GM23338 (cell line): ENCODE results near the gene SLC25A3. TPM values are rescaled to one million over a fixed set of nuclear protein-coding genes. Genes with fewer than 3 reads are reported as not detected.

Experiments
- ATAC-seq: fragments of 200-7000 bp; cut with Tn5 transposase; 3 replicates; pipeline ENCODE4 v1.9.1; 2020
- DNase-seq: peaks from one replicate; pipeline ENCODE4 v3.0.0-alpha.2; 2015; ENCODE audit warnings: low spot score
- H2AFZ ChIP-seq: fragments of 200-600 bp; sonication (generic); 2 replicates; pipeline ENCODE4 v1.8.0; 2016; ENCODE audit warnings: antibody characterized with exemption, mild to moderate bottlenecking, moderate library complexity
- H3F3A ChIP-seq: fragments of 200-600 bp; sonication (generic); replicated peaks from 2 replicates; pipeline ENCODE4 v1.8.0; 2017; ENCODE audit warnings: antibody characterized with exemption, mixed run types, low read depth
- H3K27ac ChIP-seq: fragments of 200-600 bp; sonication (generic); 2 replicates; pipeline ENCODE4 v1.6.1; 2016; ENCODE audit warnings: low read depth
- H3K27me3 ChIP-seq: fragments of 200-600 bp; sonication (generic); 2 replicates; pipeline ENCODE4 v1.8.0; 2016; ENCODE audit warnings: mild to moderate bottlenecking, mixed run types, moderate library complexity; ENCODE audit not compliant: insufficient read depth
- H3K36me3 ChIP-seq: fragments of 200-600 bp; sonication (generic); 2 replicates; pipeline ENCODE4 v1.8.0; 2016; ENCODE audit warnings: mild to moderate bottlenecking; ENCODE audit not compliant: insufficient read depth
- H3K4me1 ChIP-seq: fragments of 200-600 bp; sonication (generic); 2 replicates; pipeline ENCODE4 v1.8.0; 2016; ENCODE audit warnings: mild to moderate bottlenecking, moderate library complexity; ENCODE audit not compliant: insufficient read depth
- H3K4me2 ChIP-seq: fragments of 200-600 bp; sonication (generic); 2 replicates; pipeline ENCODE4 v1.7.1; 2017; ENCODE audit warnings: mixed run types
- H3K4me3 ChIP-seq: fragments of 200-600 bp; sonication (generic); 2 replicates; pipeline ENCODE4 v1.6.1; 2016; ENCODE audit warnings: mixed run types
- H3K79me2 ChIP-seq: fragments of 200-600 bp; sonication (generic); replicated peaks from 2 replicates; pipeline ENCODE4 v1.8.0; 2017; ENCODE audit warnings: mild to moderate bottlenecking; ENCODE audit not compliant: insufficient read depth
- H3K9me2 ChIP-seq: fragments of 200-600 bp; sonication (generic); 2 replicates; pipeline ENCODE4 v1.8.0; 2017; ENCODE audit not compliant: insufficient read depth
- H4K20me1 ChIP-seq: fragments of 200-600 bp; sonication (generic); replicated peaks from 2 replicates; pipeline ENCODE4 v1.8.0; 2017; ENCODE audit warnings: mild to moderate bottlenecking; ENCODE audit not compliant: insufficient read depth
- H3K27ac Mint-ChIP-seq: 2 replicates; pipeline ENCODE4 v1.8.0; 2020; ENCODE audit warnings: inconsistent platforms, mild to moderate bottlenecking, moderate library complexity, mixed read lengths
- H3K27me3 Mint-ChIP-seq: 3 replicates; pipeline ENCODE4 v1.8.0; 2022; ENCODE audit warnings: low read depth, mild to moderate bottlenecking, moderate library complexity, mixed read lengths, inconsistent platforms; ENCODE audit not compliant: insufficient read depth, poor library complexity
- H3K36me3 Mint-ChIP-seq: 3 replicates; pipeline ENCODE4 v1.8.0; 2021; ENCODE audit warnings: low read depth, mild to moderate bottlenecking, inconsistent platforms, moderate library complexity, mixed read lengths
- H3K4me1 Mint-ChIP-seq: 3 replicates; pipeline ENCODE4 v1.8.0; 2020; ENCODE audit warnings: mild to moderate bottlenecking, inconsistent platforms, mixed read lengths
- H3K4me3 Mint-ChIP-seq: 3 replicates; pipeline ENCODE4 v1.8.0; 2021; ENCODE audit warnings: moderate library complexity, mild to moderate bottlenecking, inconsistent platforms, mixed read lengths
- H3K9me3 Mint-ChIP-seq: 3 replicates; pipeline ENCODE4 v1.8.0; 2020; ENCODE audit warnings: moderate library complexity, mild to moderate bottlenecking, inconsistent platforms, mixed read lengths
- CREB1 ChIP-seq: fragments of 250-450 bp; sonication (Bioruptor Pico); IDR thresholded peaks from 2 replicates; pipeline ENCODE4 v1.5.0; 2020; ENCODE audit warnings: low read depth, mild to moderate bottlenecking, moderate library complexity
- EZH2 ChIP-seq: fragments of 200-600 bp; sonication (generic); IDR thresholded peaks from one replicate; pipeline ENCODE4 v1.8.0; 2017; ENCODE audit warnings: antibody characterized with exemption, mild to moderate bottlenecking, low read depth; ENCODE audit not compliant: unreplicated experiment
- EZH2phosphoT487 ChIP-seq: fragments of 200-600 bp; sonication (generic); IDR thresholded peaks from one replicate; pipeline ENCODE4 v1.8.1; 2018; ENCODE audit warnings: antibody characterized with exemption; ENCODE audit not compliant: unreplicated experiment
- JUNB ChIP-seq: IDR thresholded peaks from one replicate; pipeline ENCODE4 v1.6.1; 2016; ENCODE audit warnings: antibody characterized with exemption; ENCODE audit not compliant: unreplicated experiment
- NANOG ChIP-seq: IDR thresholded peaks from 2 replicates; pipeline ENCODE4 v1.6.1; 2016; ENCODE audit warnings: antibody characterized with exemption, borderline replicate concordance
- POLR2AphosphoS5 ChIP-seq: IDR thresholded peaks from 2 replicates; pipeline ENCODE4 v1.6.1; 2016; ENCODE audit warnings: antibody characterized with exemption, low read depth
- REST ChIP-seq: IDR thresholded peaks from one replicate; pipeline ENCODE4 v1.6.1; 2018; ENCODE audit warnings: antibody characterized with exemption; ENCODE audit not compliant: unreplicated experiment
- STAT1 ChIP-seq: IDR thresholded peaks from one replicate; pipeline ENCODE4 v1.6.1; 2016; ENCODE audit warnings: antibody characterized with exemption; ENCODE audit not compliant: unreplicated experiment
- ZNF114 ChIP-seq: fragments of 250-450 bp; sonication (Bioruptor Pico); IDR thresholded peaks from 2 replicates; pipeline ENCODE4 v1.5.0; 2020; ENCODE audit warnings: mild to moderate bottlenecking, moderate library complexity
- ZNF331 ChIP-seq: fragments of 250-450 bp; sonication (Bioruptor Pico); IDR thresholded peaks from 2 replicates; pipeline ENCODE4 v1.5.0; 2020; ENCODE audit warnings: low read depth, mild to moderate bottlenecking, moderate library complexity
- polyA plus RNA-seq: library from polyadenylated mRNA; unstranded; fragments of >200 nt; fragmentation: Nextera tagmentation; extraction: Ambion mirVana; gene quantifications from 2 replicates; pipeline ENCODE4 v1.2.1, GENCODE V29; 2016
- total RNA-seq: library from RNA; depleted of rRNA; stranded (reverse); fragments of >200 nt; shearing (Covaris generic); gene quantifications from 2 replicates; pipeline ENCODE4 v1.2.3, GENCODE V29; 2014
- TF ChIP-seq, protein P1 (sequence below), 2 experiments: fragments of 200-600 bp in 1 of 2; sonication (generic) in 1 of 2; conservative IDR thresholded peaks; 2 replicates each; pipeline versions ENCODE4 v1.5.1 to v1.6.1; 2016 to 2017; ENCODE audit warnings: antibody characterized with exemption in 2 of 2, low read depth in 2 of 2, mild to moderate bottlenecking in 2 of 2, moderate library complexity in 1 of 2
- TF ChIP-seq, protein P2 (sequence below): IDR thresholded peaks from 2 replicates; pipeline ENCODE4 v1.6.1; 2016; ENCODE audit warnings: antibody characterized with exemption

SLC25A3 gene
- total and polyA plus RNA-seq, 2 experiments from 2014 or later, result 676 to 703 TPM

- TF ChIP-seq, protein P1, sequence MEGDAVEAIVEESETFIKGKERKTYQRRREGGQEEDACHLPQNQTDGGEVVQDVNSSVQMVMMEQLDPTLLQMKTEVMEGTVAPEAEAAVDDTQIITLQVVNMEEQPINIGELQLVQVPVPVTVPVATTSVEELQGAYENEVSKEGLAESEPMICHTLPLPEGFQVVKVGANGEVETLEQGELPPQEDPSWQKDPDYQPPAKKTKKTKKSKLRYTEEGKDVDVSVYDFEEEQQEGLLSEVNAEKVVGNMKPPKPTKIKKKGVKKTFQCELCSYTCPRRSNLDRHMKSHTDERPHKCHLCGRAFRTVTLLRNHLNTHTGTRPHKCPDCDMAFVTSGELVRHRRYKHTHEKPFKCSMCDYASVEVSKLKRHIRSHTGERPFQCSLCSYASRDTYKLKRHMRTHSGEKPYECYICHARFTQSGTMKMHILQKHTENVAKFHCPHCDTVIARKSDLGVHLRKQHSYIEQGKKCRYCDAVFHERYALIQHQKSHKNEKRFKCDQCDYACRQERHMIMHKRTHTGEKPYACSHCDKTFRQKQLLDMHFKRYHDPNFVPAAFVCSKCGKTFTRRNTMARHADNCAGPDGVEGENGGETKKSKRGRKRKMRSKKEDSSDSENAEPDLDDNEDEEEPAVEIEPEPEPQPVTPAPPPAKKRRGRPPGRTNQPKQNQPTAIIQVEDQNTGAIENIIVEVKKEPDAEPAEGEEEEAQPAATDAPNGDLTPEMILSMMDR (conservative IDR thresholded peaks at IDR 0.05; ENCODE audit: low read depth in 2 of 2), result no peak
Measured at GRCh38 chr12:98601924-98602323, 8.4 kb downstream of the SLC25A3 start (continued).

DNA sequence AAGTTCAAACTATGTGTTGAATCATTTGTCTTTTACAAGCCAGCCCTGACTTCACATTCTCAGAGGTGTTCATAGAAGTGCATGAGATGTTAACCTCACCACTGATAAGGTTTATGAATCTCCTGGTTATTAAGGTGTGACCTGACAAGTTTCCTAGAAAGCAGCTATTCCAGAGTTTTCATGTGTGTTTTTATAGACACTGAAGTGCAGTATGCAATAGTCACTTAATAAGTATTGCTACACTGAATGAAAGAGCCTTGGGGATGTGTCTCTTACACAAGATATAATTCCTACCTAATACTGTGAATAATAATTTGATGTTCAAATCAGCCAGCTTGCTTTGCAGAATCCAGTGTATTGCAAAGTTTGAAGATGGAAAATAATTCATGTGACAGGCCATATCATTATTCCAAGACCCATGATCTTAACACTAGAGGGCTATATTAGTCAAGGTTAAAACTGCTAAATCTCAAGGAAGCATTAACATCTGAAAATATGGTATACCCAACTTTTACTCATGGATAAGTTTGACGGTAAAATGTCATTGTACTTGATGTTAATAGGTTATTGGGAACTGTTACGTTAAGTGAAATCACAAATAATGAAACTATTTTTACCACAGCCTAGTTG lies 13.0 kb downstream of the SLC25A3 start:
- Histone ChIP-seq H2AFZ (no peak overlapping the region), H3K9me2 (no peaks in the 10 kb centered on the region), H3F3A (peaks cover 17% of the 10 kb centered on the region), H3K79me2 (no peaks in the 10 kb centered on the region), H3K4me2 (no peak overlapping the region), H4K20me1 (peaks cover 4% of the 10 kb centered on the region), H3K36me3 (peaks cover 22% of the 10 kb centered on the region), H3K4me1 (no peaks in the 10 kb centered on the region), H3K27ac (no peak overlapping the region), H3K4me3 (no peak overlapping the region), H3K27me3 (no peaks in the 10 kb centered on the region)
- H3K4me3 Mint-ChIP-seq, result no peak overlapping the region
- DNase-seq (no peak), ATAC-seq (no peak)
- no peaks in the 10 kb centered on the region for H3K9me3 Mint-ChIP-seq
- H3K36me3 Mint-ChIP-seq, result peaks cover 31% of the 10 kb centered on the region
- H3K27me3 Mint-ChIP-seq, result peaks cover 5% of the 10 kb centered on the region
- H3K27ac Mint-ChIP-seq, result no peak overlapping the region
- no peaks in the 10 kb centered on the region for H3K4me1 Mint-ChIP-seq
- no peak for TF ChIP-seq CREB1 (CRISPR knock-in tag)
- TF ChIP-seq JUNB, result no peak
- TF ChIP-seq NANOG, result no peak
- no peak for TF ChIP-seq EZH2phosphoT487
- TF ChIP-seq, protein P1 (conservative IDR thresholded peaks at IDR 0.05; ENCODE audit: low read depth in 2 of 2), result no peak
- TF ChIP-seq STAT1, result no peak
- no peak for TF ChIP-seq ZNF331
- TF ChIP-seq REST, result no peak
- TF ChIP-seq, protein P2, sequence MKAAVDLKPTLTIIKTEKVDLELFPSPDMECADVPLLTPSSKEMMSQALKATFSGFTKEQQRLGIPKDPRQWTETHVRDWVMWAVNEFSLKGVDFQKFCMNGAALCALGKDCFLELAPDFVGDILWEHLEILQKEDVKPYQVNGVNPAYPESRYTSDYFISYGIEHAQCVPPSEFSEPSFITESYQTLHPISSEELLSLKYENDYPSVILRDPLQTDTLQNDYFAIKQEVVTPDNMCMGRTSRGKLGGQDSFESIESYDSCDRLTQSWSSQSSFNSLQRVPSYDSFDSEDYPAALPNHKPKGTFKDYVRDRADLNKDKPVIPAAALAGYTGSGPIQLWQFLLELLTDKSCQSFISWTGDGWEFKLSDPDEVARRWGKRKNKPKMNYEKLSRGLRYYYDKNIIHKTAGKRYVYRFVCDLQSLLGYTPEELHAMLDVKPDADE, result no peak
- no peak for TF ChIP-seq POLR2AphosphoS5
- no peak for TF ChIP-seq ZNF114 (CRISPR knock-in tag)
- TF ChIP-seq EZH2, result no peak
